HG03025 (cell line): ENCODE measurements around the gene TUFM.
"Not testable (repeated sequence)": the region's sequence is repeated elsewhere in the genome, so short reads cannot be mapped to it uniquely, and the experiment has no call there.

Experiments used
- ATAC-seq: cut with Tn5 transposase; IDR thresholded peaks from one replicate; pipeline ENCODE4 v1.9.1; 2021; ENCODE audit warnings: mild to moderate bottlenecking, moderate library complexity; ENCODE audit not compliant: unreplicated experiment, low FRiP score

Gene TUFM

DNA sequence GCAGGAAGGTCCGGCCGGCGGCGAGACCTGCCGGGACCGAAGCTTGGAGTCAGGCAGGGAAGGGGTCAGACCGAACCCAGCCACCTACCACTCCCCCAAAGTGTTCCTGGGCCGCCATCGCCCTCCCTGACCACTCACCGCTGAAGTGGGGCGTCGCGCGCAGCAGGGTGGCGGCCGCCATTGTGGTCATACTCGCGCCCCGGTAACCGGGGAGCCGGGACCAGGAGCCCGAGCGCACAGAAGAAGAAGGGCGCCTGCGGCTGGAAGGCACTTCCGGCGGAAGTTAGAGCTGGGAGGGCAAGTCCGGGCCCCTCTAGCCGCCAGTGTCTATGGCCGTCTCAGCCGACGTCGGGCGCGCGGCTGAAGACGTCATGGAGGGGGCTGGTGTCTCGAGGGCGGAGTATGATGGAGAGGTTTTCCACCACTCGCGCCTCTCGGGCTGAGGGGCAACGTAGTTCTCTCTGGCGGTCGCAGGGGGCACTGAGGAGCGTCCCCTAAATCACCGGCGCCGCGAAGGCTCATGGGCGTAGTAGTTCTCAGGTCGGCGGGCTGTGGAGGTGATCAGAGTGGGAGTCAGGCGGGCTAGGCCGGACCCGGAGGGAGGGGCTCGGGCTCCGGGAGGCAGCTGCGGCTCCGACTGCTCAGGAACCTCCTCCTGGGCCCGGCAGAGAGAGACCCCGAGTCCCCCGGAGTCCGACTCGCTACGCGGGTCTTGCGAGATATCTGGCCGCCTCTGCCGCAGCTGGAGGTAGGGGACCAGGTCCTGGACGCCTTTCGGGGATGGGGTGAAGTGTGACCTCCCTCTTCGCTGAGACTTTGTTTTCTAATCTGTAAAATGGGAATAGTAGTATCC is at the start of gene TUFM:
TUFM (minus strand) TSS at position 269 of the 853 bp plus-strand sequence; CDS start at position 190, 79 bp downstream.
- peak; percentile 89 for ATAC-seq

DNA sequence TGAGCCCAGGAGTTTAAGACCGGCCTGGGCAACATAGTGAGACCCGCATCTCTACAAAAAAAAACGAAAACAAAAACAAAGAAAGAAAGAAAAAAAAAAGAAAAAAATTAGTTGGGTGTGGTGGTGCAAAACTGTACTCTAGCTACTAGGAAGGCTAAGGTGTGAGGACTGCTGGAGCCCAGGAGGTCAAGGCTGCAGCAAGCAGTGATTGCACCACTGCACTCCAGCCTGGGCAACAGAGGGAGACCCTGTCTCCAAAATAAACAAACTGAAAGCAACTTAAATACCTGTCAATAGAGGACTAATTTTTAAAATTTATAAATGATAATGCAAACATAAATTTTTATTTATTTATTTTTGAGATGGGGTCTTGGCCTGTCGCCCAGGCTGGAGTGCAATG is 49.5 kb upstream of the TUFM start:
- ATAC-seq = no peak

DNA sequence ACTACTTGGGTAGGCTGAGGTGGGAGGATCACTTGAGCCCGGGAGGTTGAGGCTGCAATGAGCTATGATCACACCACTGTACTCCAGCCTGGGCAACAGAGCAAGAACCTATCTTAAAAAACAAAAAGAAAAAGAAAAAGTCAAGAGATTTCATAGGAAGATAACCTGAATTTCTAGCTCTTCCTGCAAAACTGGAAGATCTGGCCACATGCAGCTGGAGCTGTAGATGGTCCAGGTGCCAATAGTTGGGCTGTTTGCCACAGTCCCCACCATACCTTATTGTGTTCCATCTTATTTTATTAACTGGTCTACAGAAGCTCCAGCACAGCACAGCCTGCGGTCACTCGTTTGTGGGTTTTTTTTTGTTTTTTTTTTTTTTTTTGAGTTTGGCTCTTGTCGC is 47.1 kb upstream of the TUFM start:
- ATAC-seq = no peak

DNA sequence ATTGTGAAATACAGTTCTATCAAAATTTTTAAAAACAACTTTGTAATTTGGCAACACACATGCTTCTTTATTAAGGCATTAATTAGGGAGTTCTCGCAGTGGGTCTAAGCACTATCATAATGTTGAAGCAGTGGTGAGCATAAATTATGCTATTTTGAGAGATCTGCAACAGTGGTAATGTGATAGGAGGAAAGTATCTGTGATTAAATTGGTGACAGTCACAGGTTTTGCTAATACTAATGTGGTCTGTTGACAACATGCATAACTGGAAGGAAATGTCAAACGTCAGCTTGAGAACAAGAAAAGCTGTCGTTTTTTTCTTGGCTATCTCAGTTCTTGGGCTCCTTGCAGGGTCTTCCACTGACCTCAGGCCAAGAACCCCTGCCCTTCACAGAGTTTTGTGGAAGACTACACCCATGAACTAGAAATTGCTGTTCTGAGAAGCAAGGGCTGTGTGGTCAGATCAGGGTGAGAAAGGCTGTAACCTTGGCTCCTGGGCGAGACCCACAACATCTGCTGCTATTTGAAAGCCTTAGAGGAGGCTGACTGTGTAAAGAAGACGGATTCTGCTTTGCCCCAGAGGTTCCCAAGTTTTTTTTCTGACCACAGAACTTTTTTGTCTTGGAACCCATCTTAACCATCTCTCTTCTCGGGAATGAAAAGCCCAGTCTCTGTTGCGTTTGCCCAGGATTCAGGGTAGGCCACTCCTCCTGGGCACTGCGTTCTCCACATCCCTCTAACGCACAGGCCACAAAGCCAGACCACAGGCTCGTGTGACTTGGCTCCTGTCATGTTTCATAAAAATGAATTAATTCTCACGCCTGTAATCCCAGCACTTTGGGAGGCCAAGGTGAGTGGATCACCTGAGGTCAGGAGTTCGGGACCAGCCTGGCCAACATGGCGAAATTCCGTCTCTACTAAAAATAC is 46.1 kb upstream of the TUFM start:
- no peak for ATAC-seq

DNA sequence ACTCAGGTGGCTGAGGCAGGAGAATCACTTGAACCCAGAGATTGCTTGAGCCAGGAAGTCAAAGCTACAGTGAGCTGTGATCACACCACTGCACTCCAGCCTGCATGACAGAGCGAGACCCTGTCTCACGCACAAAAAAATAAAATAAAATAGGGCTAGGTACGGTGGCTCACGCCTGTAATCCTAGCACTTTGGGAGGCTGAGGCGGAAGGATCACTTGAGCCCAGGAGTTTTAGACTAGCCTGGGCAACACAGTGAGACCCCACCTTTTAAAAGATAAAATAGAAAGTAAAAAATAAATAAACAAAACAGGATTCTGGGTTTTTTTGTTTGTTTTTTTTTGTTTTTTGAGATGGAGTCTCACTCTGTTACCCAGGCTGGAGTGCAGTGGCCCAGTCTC is 44.2 kb upstream of the TUFM start:
- ATAC-seq = not testable (repeated sequence)

DNA sequence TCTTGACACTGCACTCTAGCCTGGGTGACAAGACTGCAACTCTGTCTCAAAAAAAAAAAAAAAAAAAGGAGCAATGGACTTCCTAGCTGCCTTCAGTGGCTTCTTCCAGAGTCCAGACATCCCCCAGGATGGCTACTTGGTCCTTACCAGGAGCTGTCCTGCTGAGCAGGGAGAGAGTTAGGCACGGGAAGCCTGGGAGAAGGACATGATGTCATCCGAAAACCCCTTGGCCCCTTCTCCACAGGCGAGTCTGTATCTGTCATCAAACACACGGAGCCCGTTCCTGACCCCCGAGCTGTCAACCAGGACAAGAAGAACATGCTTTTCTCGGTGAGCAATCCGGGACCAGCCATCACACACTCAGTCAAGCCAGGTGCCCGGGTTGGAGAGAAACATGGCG is 40.8 kb upstream of the TUFM start:
- no peak for ATAC-seq

DNA sequence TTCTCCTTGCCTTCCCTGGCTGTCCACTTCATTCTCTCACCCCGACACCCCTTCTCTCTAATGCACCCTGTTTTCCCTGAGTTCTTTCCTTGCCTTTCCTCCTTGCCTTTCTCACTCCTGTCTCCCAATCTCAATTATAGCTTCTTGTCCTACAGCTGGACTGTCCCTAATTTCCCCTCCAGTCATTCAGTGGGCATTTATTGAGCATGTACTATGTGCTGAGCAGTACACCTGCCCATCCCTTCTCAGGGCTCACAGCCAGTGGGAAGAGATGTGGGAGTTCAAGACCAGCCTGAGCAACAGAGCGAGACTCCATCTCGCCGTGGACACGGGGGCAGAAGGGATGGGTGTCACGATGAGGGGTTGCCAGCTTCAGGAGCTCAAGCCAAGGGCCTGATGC is 37.9 kb upstream of the TUFM start:
- no peak for ATAC-seq

DNA sequence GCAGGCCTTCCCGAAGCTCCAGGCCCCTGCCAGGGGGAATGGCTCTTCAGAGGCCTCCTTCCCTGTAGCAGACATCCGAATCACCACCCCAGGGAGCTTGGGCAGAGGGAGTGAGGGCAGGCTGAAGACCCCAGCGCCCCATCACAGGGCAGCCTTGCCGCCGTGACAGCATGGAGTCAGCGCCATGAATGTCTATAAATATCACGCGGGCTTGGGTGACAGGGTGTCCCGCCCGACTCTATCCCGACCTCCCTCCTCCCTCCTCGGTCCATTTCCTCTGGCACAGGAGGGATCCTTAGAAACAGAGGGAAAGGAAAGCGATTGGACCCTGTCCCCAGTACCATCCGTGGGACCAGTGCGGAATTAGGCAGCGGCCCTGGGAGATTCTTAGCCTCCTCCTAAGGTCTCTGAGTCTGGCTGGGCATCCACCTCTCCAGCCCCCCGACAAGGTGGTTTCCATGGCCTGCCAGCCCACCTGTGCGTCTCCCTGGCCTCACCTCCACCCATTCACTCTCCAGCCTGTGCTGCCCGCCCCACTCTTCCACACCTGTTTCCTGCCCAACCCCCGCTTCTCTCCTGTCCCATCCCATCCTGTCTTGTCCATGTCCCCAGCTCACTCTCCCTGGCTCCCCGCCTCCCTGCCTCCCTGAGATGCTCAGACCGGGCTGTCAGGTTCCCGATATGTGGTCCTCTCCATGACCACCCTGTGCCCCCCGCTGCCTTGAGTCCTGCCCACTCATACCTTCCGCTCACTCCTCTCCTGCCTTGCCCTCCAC is 37.3 kb upstream of the TUFM start:
- ATAC-seq = no peak

DNA sequence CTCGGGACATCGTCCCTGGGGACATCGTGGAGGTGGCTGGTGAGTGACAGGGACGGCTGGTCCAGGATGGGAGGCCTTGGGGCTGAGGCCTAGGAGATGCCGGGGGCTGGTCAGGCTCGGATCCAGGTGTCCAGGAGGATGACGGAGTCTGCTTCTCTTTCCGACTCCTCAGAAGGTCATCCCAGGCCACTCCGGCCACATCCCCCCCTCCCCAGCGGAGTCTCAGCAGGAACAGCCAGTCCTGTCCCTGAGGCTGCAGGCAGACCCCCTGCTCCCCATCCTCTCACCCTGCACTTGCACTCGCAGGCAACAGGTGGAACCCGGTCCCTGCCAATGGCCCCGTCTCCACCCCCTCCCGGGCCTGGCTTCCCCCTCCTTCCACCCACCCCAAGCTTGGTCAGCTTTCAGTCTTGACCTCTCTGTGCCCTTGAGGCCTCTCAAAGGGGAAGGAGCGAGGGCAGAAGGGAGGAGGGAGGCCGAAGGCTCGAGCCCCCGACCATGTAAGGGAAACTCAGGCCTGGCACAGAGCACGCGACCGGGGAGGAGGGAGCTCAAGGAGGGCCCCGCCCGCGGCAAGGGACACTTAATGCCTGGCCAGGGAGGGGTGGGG is 36.5 kb upstream of the TUFM start:
- ATAC-seq = no peak

DNA sequence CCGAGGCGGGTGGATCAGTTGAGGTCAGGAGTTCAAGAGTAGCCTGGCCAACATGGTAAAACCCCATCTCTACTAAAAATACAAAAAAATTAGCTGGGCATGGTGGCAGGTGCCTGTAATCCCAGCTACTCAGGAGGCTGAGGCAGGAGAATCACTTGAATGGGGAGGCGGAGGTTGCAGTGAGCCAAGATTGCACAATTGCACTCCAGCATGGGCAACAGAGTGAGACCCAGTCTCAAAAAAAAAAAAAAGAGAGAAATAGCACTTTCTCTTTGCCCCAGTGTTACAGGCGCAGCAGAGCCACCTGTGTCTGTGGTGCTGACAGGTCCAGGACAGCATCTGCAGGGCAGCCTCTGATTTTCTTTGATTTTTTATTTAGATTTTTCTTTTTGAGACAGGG is 35.4 kb upstream of the TUFM start:
- ATAC-seq = not testable (repeated sequence)

DNA sequence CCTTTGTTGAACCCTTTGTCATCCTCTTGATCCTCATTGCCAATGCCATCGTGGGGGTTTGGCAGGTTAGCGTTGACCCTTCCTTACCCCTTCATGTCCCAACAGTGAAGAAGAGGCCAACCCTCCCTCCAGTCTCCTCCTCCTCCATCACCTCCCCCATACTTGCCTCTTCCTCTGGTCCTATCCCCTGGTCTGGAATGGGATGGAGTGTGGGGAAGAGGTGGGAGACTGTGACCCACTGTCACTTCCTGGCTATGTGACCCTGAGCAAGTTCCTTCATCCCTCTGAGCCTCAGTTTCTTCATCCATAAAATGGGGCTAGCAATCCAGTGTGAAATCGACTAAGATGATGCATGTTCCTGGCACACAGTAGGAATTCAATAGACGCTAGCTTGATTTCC is 34.8 kb upstream of the TUFM start:
- ATAC-seq = no peak

DNA sequence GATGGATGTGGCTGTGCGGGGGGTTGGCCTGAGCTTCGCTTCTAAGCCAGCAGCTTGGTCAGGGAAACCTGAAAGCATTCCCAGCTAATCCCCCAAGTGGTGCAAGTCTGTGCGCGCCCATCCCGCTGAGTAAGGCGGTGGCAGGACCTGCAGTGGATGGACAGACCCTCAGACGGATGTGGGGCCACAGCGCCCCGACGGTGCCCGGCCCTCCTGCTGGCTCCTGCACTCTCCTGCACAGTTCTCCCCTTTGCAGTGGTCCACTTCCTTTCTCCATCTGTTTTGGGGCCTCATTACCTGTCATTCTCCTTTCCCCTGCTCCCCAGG is 34.4 kb upstream of the TUFM start:
- no peak for ATAC-seq

DNA sequence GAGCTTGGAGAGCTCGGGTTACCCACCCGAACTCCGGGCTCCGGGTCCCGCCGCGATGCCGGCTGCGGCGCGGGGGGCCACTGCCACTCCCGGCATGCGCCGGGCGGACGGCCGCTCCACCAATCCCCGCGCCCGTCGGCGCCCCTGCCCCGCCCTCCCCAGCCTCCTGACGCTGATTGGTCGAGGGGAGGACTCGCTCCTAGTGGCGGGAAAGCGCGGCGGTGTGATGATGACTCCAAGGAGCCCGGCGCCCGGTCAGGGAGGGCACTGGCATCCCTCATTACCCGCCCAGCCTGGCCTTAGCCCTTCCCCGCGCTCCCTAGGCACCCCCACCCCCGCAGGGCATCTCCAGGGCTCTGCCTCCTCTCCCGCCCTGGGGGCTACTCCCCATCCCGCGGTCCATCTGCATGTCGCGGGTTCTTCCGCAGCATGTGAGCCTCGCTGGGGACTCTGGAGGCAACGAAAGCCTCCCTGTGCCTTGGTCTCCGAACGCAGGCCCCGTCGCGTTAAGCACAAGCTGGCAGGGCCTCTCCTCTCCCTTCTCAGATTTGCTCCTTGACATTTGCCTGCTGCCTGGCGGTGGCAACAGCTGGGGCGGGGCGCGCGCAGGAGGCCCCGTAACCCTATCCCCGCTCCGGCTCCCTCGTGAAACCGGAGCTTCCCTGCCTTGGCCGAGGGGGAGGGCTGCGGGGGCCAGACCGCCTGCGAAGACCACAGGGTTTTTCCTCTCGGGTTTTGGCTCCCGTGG is 33.9 kb upstream of the TUFM start:
- ATAC-seq = peak; percentile 59

DNA sequence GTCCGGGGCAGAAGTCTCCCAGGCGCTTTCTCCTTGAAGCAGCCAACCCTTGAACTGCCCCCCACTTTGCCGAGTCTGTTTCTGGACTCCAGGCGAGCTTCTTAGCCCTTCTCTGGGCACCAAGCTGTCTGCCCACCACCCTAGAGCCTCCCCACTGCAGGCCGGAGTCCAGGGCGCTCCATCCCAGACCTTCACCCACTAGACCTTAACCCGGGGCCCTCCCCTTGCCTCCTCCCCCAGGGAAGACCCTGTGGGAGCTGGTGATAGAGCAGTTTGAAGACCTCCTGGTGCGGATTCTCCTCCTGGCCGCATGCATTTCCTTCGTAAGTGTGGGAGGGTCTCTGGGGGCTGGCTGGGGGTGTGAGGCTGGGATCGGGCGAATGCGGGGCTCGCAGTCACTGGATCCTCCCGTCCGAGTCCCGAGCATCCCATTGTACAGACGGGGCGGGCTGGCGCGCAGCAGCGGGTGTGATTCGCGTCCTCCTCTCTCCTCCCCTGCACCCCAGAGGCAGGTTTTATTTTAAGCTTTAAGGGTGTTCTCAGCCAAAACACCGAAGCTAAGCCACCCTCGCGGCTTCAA is 33.2 kb upstream of the TUFM start:
- peak; percentile 16 for ATAC-seq

DNA sequence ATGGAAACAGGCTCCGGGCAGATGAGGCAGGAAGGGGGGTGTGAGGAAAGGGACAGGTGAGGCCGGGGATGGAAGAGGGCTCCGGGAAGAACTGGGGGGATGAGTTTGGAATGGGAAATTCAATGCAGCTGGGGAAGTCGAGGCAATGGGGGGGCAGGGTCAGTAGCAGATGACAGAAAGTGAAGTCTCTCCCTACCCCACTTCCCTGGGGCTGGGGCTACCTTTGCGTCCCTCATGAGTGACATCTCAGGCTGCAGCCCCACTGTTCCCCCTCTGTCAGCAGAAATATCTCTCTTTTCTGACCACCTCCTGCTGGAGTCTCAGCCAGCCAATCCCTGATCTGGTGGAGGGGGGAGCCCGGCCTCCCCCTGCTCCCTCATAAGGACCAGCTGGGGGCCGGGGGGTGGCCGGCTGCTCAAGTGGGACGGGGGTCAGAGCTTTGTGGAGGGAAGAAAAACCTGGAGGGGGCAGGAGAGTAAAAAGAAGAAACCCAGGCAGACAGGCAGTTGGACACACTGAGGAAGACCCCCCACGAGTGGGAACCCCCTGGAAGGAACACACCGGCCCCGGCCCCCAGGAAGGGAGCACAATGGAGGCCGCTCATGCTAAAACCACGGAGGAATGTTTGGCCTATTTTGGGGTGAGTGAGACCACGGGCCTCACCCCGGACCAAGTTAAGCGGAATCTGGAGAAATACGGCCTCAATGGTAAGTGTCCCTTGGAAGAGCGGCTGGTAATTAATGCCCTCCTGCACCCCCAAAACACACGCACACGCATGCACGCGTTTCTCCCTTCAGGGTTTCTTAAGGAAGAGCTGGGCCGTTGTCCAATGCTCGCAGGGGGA is 32.2 kb upstream of the TUFM start, which contains the start of gene ATP2A1:
ATP2A1 (plus strand) TSS at position 406 of the 844 bp plus-strand sequence; CDS start at position 590, 184 bp downstream.
- no peak for ATAC-seq

DNA sequence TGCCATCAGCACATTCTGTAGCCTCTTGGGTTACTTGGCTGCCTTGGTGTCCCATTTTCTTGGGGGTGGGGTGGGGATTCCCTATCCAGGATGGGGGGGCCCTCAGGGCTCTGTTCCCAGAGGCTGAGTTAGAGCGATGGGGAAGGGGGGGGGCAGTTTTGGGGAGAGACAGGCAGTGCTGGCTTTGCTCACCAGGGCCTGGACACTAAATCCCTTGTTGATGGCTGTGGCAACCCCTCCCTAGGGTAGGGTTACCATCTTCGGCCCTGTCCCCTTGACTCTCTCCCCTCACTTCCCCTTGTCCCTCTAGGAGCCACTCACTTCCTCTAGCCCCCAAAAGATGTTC is 31.5 kb upstream of the TUFM start:
- no peak for ATAC-seq

DNA sequence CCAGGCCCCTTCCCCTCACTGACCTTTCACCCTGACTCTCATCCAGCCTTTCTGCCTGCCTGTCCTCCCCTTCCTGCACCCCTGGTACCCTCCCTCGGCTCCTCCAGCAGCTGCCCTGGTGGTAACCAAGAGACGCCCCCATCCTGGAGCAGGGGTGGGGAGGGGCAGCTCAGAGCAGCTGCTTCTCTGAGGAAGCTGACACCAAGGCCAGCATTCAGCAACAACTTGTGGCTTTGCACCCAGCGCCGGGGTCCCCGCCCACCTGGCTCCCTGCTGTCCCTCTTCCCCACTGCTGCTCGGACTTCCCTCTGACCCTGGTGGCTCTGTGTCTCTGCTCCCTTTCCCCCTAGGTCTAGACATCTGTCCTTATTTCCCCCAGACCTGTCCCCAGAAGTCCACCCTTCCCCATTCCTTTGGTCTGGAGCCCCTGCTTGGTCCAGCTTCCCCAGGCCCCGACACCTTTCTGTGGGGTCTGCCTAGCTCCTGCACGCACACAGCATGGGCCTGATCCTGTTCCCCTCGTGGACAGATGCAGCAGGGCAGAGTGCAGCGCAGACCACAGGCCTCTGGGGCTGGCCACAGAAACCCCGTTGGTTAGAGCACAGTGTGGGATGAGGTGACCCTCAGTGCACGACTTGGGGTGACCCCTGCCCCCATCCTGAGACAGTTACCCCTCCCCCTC is 31.0 kb upstream of the TUFM start:
- ATAC-seq = no peak
